Activated T-helper 1 cell treated with anti-CD3 and anti-CD28 coated beads, Interleukin-12 subunit alpha, Interleukin-12 subunit beta, Interleukin-2, Interleukin-4 antibody, amounts not matched to agents 30 ng/mL and 10 ng/mL and 1 ng/mL, durations not matched to agents 14 hours and 24 hours and 36 hours (primary cell): ENCODE data around the gene NTN1. TPM values are rescaled to one million over a fixed set of nuclear protein-coding genes. Genes with fewer than 3 reads are reported as not detected.

Source experiments
- DNase-seq: peaks from one replicate; pipeline ENCODE4 v3.0.0; 2021; ENCODE audit warnings: low spot score
- H3K27ac Mint-ChIP-seq: one replicate; pipeline ENCODE4 v1.8.0; 2021; ENCODE audit warnings: mild to moderate bottlenecking, mixed read lengths
- H3K27me3 Mint-ChIP-seq: one replicate; pipeline ENCODE4 v1.8.0; 2022; ENCODE audit warnings: mild to moderate bottlenecking, moderate library complexity, mixed read lengths; ENCODE audit not compliant: insufficient read depth
- H3K36me3 Mint-ChIP-seq: one replicate; pipeline ENCODE4 v1.8.0; 2021; ENCODE audit warnings: low read depth, mixed read lengths
- H3K4me1 Mint-ChIP-seq: one replicate; pipeline ENCODE4 v1.8.0; 2021; ENCODE audit warnings: low read depth, mixed read lengths
- H3K4me3 Mint-ChIP-seq: one replicate; pipeline ENCODE4 v1.8.0; 2021; ENCODE audit warnings: mild to moderate bottlenecking, moderate library complexity, mixed read lengths
- H3K9me3 Mint-ChIP-seq: one replicate; pipeline ENCODE4 v1.8.0; 2021; ENCODE audit warnings: mixed read lengths
- intact Hi-C: fragments of 100-400 bp; cut with micrococcal nuclease; formaldehyde crosslinking; loops from one replicate; pipeline ENCODE4 v1.15.1; 2024
- total RNA-seq: library from RNA; stranded (reverse); gene quantifications from 2 replicates; pipeline ENCODE4 v1.2.3, GENCODE V29; 2022

NTN1 gene
- total RNA-seq, 1 donor from 2014 or later = 0.34 TPM

DNA sequence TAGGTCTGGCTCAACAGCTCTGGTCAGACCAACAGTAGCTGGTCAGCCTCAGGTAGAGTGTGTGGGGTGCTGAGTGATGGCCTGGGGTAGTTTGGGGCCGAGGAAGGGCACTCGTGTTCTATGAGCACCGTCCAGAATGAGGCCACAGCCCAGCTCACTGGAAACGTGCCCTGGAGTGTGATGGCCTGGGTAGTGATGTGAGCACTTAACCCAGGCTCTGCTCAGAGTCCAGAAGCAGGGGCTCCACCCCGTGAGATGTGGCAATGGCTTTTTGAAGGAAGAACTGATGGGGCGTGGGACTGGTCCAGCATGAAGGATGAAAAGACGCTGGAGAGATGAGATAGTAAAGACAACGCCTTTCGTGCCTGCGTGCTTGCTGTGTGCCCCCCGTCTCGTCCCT lies 35.3 kb downstream of the NTN1 start:
- no peaks in the 10 kb centered on the region for H3K4me1 Mint-ChIP-seq
- peaks cover 3% of the 10 kb centered on the region for H3K27me3 Mint-ChIP-seq
- no peak overlapping the region for H3K27ac Mint-ChIP-seq
- H3K36me3 Mint-ChIP-seq = no peaks in the 10 kb centered on the region
- no peak for DNase-seq
- intact Hi-C loops = no loop called here
- no peak overlapping the region for H3K4me3 Mint-ChIP-seq
- H3K9me3 Mint-ChIP-seq = no peaks in the 10 kb centered on the region

DNA sequence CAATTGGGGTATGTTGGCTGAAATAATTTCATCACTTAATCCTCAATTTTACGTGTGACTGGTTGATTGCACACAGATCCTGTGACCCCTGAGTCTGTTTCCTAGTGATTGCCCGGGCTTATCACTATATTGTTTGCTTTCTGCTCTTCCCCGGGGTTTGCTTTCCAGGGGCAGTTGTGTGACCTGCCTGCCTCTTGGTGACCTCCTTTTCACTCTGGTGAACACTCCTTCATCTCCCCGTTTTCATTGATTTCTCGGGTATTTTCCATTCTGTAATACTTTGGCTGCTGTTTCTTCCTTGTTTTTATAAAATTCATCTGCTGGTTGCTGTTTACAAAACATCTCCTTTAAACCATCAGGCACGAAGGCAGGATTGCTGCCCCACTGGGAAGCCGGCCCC lies 36.0 kb downstream of the NTN1 start:
- DNase-seq = no peak
- Mint-ChIP-seq H3K4me3 (no peak overlapping the region), H3K9me3 (no peaks in the 10 kb centered on the region), H3K4me1 (no peaks in the 10 kb centered on the region), H3K27me3 (peaks cover 3% of the 10 kb centered on the region), H3K36me3 (no peaks in the 10 kb centered on the region), H3K27ac (no peak overlapping the region)
- intact Hi-C loops = no loop called here

DNA sequence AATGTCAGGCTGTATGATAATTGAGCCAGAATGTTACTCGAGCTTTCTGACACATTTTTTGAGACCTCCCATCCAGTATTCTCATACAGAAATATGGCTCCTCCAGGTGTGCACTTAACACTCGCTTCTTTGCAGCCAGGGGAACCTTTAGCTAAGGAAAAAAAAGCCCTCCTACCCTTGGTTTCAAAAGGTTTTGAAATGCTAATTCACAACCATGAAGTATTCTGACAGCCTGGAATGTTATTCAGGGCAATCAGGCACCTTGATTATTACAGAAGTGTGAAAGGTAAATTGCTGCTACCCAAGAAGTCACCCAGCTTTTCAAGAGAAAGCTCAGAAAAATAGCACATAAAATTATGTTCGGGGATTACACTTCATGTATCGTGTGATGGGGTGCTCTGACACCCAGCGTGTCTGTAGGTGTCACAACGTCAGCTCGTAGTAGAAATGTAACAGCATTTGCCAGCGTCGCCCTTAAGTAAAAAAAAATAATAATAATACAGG lies 41.1 kb downstream of the NTN1 start:
- intact Hi-C loops = no loop called here
- Mint-ChIP-seq H3K9me3 (no peaks in the 10 kb centered on the region), H3K27ac (no peak overlapping the region), H3K4me3 (no peak overlapping the region), H3K4me1 (no peaks in the 10 kb centered on the region), H3K36me3 (no peaks in the 10 kb centered on the region), H3K27me3 (peaks cover under 1% of the 10 kb centered on the region)
- DNase-seq = no peak

DNA sequence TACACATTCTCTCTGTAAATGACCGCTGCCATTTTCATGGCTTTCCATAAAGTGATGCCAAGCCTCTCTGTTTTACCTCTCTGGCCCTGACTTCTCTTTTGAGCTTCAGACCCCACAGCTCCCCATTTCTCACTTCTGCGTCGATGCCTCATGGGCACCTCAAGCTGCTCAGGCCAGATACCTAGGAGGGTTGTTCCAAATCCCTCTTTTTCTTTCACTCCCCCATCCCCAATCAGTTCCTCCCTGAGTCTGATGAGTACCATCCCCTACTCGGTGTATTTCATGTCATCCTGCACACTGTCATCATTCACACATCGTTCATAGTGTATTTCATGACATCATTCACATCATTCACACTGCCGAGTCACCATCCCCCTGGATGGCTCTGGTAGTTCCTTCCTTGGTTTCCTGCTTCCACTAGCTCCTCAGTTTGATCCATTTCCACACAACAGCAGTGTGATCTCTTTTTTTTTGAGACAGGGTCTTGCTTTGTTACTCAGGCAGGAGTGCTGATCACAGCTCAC lies 43.1 kb downstream of the NTN1 start:
- no peaks in the 10 kb centered on the region for H3K36me3 Mint-ChIP-seq
- no peak for DNase-seq
- H3K27ac Mint-ChIP-seq = no peak overlapping the region
- no peak overlapping the region for H3K4me3 Mint-ChIP-seq
- no peaks in the 10 kb centered on the region for H3K27me3 Mint-ChIP-seq
- H3K9me3 Mint-ChIP-seq = no peaks in the 10 kb centered on the region
- H3K4me1 Mint-ChIP-seq = no peaks in the 10 kb centered on the region
- intact Hi-C loops = no loop called here

DNA sequence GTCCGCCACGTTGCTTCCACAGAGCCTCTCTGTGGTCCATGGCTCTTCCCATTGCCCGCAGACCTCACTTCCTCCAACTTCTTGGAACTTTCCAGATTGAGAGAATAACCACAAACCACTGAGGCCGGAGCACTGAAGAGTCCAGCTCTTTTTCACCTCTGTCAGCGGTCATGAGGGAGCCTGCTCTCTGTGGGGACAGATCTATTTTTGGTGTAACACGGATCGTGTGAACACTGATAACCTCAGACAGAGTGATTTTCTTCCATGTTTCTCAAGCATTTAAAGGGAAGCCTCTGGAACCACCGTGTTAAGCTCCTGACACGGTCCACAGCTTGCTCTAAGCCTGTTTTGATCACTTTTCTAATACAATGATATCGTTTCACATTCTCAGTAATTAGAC lies 49.7 kb downstream of the NTN1 start:
- Mint-ChIP-seq H3K27ac (no peak overlapping the region), H3K9me3 (no peaks in the 10 kb centered on the region), H3K36me3 (no peaks in the 10 kb centered on the region), H3K4me1 (no peaks in the 10 kb centered on the region), H3K27me3 (no peaks in the 10 kb centered on the region), H3K4me3 (no peak overlapping the region)
- no peak for DNase-seq
- intact Hi-C loops = no loop called here

DNA sequence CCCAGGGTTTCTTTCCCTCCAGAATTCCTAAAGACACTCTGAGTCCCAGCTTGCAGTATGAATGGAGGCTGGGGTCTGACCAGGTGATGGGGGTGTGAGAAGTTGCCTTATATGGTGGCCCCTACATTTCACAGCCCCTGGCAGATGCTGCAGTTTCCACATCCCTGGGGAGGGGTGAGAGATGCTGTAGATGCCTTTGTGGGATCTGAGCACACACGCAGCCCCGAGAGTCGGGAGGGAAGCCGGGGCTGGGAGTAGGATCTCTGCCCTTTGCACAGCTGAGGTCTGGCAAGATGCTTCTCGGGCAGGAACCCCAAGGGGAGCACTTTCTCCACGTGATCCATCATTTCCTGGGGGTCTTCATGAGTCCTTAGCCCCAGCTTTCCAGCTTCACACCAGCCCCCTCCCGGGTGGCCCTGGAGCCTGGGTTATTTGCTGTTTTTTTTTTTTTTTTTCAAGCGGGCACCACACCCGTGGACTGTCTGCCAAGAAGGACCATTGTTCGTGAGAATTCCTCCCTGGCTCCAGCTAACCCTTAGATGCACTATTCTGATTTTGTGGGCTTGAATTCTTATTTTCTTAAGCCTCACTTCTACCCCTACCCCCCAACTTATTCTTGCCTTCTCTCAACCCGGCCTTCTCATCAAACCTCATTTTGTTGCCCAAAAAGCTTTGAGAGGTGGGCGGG lies 50.6 kb downstream of the NTN1 start:
- no peak overlapping the region for H3K4me3 Mint-ChIP-seq
- no peaks in the 10 kb centered on the region for H3K27me3 Mint-ChIP-seq
- no peaks in the 10 kb centered on the region for H3K9me3 Mint-ChIP-seq

DNA sequence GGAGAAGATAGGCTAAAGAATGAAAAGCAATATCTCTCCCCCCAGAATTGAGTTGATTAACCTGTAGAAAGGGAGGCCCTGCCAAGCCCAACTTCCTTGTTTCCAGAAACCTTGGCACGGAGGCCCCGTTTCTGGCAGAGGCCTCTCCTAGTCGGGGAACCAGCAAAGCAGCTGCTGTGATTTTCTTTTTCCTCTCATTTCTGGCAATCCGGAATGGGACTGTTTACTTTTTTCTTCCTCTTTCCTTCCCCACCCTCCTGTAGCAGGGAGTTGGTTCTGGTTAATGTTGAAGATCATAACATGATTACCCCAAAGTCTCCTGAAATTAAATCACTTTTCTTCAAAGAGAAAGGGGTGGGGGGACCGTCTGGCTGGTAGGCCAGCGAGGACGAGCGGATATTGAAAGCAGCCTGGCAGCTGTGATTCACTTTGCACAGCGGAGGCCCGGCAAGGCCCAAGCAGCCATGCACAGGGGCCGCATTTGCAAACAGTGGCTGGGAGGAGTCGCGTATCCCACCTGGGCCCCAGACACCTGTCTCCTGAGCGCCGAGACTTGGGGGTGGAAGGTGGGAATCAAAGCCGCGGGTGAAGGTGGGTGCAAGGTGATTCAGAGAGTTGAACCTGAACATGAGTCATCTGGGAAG lies 51.5 kb downstream of the NTN1 start:
- Mint-ChIP-seq H3K27ac (no peak overlapping the region), H3K36me3 (no peaks in the 10 kb centered on the region), H3K4me3 (no peak overlapping the region), H3K4me1 (no peaks in the 10 kb centered on the region), H3K27me3 (no peaks in the 10 kb centered on the region), H3K9me3 (peaks cover 3% of the 10 kb centered on the region)
- intact Hi-C loops = no loop called here
- DNase-seq = no peak

More for the DNA sequence above, 50.6 kb downstream of the NTN1 start:
- Mint-ChIP-seq H3K36me3 (no peaks in the 10 kb centered on the region), H3K27ac (no peak overlapping the region), H3K4me1 (no peaks in the 10 kb centered on the region)
- intact Hi-C loops = no loop called here
- no peak for DNase-seq

DNA sequence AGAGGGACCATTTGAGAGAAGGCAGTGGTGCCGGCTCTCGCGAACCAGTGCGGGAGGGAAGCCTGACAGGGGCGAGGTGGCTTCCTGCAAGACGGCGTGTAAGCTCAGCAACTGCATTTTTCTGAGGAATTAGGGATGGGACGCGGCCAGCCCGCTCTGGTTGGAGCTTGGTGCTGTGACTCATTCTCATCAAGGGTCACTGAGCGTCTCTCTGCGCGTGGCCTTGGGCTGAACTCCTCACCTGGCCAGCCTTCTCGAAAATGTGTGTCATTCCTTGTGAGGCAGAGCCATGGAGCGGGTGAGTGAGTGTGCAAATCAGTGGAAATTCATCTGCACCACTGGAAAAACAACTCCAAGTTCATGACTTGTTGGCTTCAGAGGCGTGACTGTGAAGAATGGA lies 52.8 kb downstream of the NTN1 start:
- no peak overlapping the region for H3K4me3 Mint-ChIP-seq
- peaks cover 3% of the 10 kb centered on the region for H3K9me3 Mint-ChIP-seq
- intact Hi-C loops = no loop called here
- H3K27me3 Mint-ChIP-seq = no peaks in the 10 kb centered on the region
- no peaks in the 10 kb centered on the region for H3K4me1 Mint-ChIP-seq
- H3K27ac Mint-ChIP-seq = no peak overlapping the region
- no peak for DNase-seq
- H3K36me3 Mint-ChIP-seq = no peaks in the 10 kb centered on the region

DNA sequence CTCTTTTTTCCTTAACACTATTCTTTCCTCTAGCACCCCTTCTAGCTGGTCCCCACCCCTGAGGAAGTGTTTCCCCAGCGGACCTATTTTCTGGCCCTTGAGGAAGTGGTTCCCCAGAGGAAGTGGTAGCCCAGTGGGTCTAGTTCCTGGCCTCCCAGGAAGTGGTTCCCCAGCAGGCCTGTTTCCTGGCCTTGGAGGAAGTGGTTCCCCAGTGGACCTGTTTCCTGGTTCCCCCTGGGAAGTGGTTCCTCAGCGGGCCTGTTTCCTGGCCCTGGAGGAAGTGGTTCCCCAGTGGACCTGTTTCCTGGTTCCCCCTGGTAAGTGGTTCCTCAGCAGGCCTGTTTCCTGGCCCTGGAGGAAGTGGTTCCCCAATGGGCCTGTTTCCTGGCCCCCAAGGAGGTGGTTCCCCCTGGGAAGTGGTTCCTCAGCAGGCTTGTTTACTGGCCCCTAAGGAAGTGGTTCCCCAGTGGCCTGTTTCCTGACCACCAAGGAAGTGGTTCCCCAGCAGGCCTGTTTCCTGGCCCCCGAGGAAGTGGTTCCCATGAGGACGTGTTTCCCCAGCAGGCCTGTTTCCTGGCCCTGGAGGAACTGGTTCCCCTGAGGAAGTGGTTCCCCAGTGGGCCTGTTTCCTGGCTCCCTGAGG lies 58.3 kb downstream of the NTN1 start:
- Mint-ChIP-seq H3K27ac (no peak overlapping the region), H3K27me3 (peaks cover 3% of the 10 kb centered on the region), H3K4me3 (no peak overlapping the region), H3K9me3 (peaks cover 9% of the 10 kb centered on the region), H3K4me1 (no peaks in the 10 kb centered on the region), H3K36me3 (no peaks in the 10 kb centered on the region)
- DNase-seq = no peak
- intact Hi-C loops = no loop called here

DNA sequence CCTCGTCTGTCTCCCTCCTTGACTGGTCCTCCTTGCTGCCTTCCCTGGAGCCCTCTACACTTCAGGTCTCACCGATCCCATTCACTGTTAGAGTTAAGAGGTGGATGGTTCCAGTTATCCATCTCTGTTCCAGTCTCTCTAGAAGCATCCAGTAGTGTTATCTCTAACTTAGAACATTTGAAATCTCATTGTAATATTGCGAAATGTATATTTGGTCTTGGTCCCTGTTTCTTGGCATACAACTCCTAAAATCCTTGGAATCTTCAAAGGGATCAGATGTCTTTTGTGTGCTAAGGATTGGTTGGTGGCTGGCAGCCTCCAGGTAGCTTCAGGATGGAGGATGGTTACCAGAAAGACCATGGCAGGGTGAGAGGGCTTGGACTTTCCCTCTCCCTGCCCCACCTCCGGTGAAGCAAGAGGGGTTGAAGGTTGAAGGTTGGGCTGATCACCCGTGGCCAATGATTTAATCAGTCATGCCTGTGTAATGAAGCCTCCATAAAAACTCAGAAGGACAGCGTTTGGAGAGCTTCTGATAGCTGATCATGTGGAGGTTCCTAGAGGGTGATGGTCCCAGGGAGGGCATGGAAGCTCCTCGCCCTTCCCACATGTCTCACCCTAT lies 59.1 kb downstream of the NTN1 start:
- Mint-ChIP-seq H3K4me3 (no peak overlapping the region), H3K9me3 (peaks cover 9% of the 10 kb centered on the region), H3K27ac (peak overlapping the region; percentile 73), H3K4me1 (no peaks in the 10 kb centered on the region), H3K36me3 (no peaks in the 10 kb centered on the region), H3K27me3 (peaks cover 3% of the 10 kb centered on the region)
- DNase-seq = no peak
- intact Hi-C loops = no loop called here

DNA sequence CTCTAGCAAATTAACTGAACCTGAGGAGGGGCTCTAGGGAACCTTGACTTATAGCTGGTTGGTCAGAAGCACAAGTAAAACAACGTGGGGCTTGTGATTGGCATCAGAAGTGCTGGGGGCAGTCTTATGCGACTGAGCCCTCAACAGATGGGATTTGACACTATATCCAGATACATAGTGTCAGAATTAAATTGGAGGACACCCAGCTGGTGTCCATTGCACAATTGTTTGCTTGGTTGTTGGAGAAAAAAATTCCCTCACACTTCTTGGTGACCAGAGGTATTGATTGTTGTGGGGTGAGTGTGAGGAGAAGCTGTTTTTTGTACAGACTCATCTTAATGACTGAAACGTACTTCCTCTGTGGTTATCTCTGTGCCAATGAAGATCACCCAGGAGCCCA lies 59.7 kb downstream of the NTN1 start:
- Mint-ChIP-seq H3K27me3 (peaks cover 3% of the 10 kb centered on the region), H3K27ac (no peak overlapping the region), H3K4me1 (no peaks in the 10 kb centered on the region), H3K36me3 (no peaks in the 10 kb centered on the region), H3K4me3 (no peak overlapping the region), H3K9me3 (peaks cover 9% of the 10 kb centered on the region)
- intact Hi-C loops = no loop called here
- no peak for DNase-seq

DNA sequence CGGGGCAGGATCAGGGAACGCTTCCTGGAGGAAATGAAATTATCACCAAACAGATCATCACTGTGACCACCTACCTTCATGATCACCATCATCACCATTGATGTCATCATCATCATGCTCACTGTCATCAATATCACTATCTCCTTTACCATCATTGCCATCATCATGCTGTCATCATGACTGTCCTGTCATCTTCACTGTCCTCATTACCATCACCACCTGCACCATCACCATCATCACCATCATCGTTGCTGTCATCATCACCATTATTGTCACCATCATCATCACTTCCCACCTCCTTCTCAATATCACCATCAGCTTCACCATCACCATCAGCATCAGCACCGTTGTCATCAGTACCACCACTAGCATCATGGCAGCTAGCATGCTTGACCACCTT lies 65.3 kb downstream of the NTN1 start:
- intact Hi-C loops = no loop called here
- H3K4me3 Mint-ChIP-seq = no peak overlapping the region
- H3K4me1 Mint-ChIP-seq = no peaks in the 10 kb centered on the region
- no peak overlapping the region for H3K27ac Mint-ChIP-seq
- no peak for DNase-seq
- H3K9me3 Mint-ChIP-seq = no peaks in the 10 kb centered on the region
- no peaks in the 10 kb centered on the region for H3K36me3 Mint-ChIP-seq
- H3K27me3 Mint-ChIP-seq = peaks cover 5% of the 10 kb centered on the region

DNA sequence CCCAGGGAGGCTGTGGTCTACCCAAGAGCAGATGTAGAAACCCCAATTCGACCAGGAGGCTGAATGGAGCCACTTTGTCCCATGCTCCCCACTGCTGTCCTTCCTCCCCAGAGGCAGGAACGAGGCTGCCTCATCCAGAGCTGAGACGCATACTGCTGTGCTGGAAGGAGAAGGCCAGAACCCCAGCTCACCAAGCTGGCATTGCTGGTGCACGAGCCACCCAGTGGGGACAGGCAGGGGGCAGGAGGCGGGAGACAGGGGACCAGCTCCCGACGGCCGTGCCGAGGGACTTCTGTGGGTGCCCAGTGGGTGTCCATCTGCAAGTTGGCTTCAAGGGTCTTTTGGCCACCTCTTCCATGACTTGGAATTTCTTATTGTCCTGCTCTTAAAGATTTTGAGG lies 66.6 kb downstream of the NTN1 start:
- Mint-ChIP-seq H3K4me3 (no peak overlapping the region), H3K36me3 (no peaks in the 10 kb centered on the region), H3K9me3 (no peaks in the 10 kb centered on the region), H3K27ac (no peak overlapping the region), H3K27me3 (peaks cover 2% of the 10 kb centered on the region), H3K4me1 (no peaks in the 10 kb centered on the region)
- no peak for DNase-seq
- intact Hi-C loops = no loop called here
